Sigmoid colon (tissue), 7 donors: ENCODE data around the gene MCEE. TPM values are rescaled to one million over a fixed set of nuclear protein-coding genes. Genes with fewer than 3 reads are reported as not detected.

Experiments used
- DNase-seq: peaks from one replicate; pipeline ENCODE4 v3.0.0-alpha.2; 2019
- H3K27ac ChIP-seq, 4 donors: fragments of 200-600 bp; sonication (generic); one replicate each; pipeline ENCODE4 v1.5.1; 2016 to 2019; ENCODE audit warnings: mild to moderate bottlenecking in 1 of 4
- H3K27me3 ChIP-seq, 3 donors: fragments of 200-600 bp; sonication (generic); one replicate each; pipeline ENCODE4 v1.5.1; 2019; ENCODE audit warnings: mild to moderate bottlenecking in 1 of 3
- H3K36me3 ChIP-seq, 4 donors: fragments of 200-600 bp; sonication (generic); one replicate each; pipeline ENCODE4 v1.5.1; 2016 to 2019
- H3K4me1 ChIP-seq, 4 donors: fragments of 200-600 bp; sonication (generic); one replicate each; pipeline ENCODE4 v1.5.1; 2017 to 2019
- H3K4me3 ChIP-seq, 4 donors: fragments of 200-600 bp; sonication (generic); one replicate each; pipeline ENCODE4 v1.5.1; 2017 to 2019; ENCODE audit warnings: mild to moderate bottlenecking in 2 of 4, moderate library complexity in 1 of 4
- H3K9me3 ChIP-seq, 4 donors: fragments of 200-600 bp in 3 of 4; sonication (generic) in 3 of 4; one replicate each; pipeline versions ENCODE4 v1.5.1 to v1.6.1; 2013 to 2019
- EP300 ChIP-seq, 4 donors: sonication (generic); formaldehyde crosslinking; IDR thresholded peaks; one replicate each; pipeline ENCODE4 v1.6.1; 2017; ENCODE audit warnings: antibody characterized with exemption in 4 of 4
- POLR2A ChIP-seq, 2 donors: fragments of 450-650 bp; IDR thresholded peaks; one replicate each; pipeline ENCODE4 v1.6.1; 2016; ENCODE audit warnings: antibody characterized with exemption in 2 of 2, mild to moderate bottlenecking in 2 of 2, moderate library complexity in 2 of 2
- POLR2AphosphoS5 ChIP-seq, 4 donors: sonication (generic); formaldehyde crosslinking; IDR thresholded peaks; one replicate each; pipeline ENCODE4 v1.6.1; 2017; ENCODE audit warnings: antibody characterized with exemption in 4 of 4
- WGBS, 2 donors: extraction: QIAGEN DNeasy Blood & Tissue Kit; methylation state at CpG; one replicate each; pipeline ENCODE4 v1.1.7; 2013; 5-methylcytosine and 5-hydroxymethylcytosine counted together
- intact Hi-C: fragments of 100-400 bp; cut with DNase I; formaldehyde crosslinking; loops from one replicate; pipeline ENCODE4 v1.15.1; 2023
- polyA plus RNA-seq, 3 donors: library from polyadenylated mRNA; stranded (reverse); fragments of 200-250 nt; gene quantifications; one replicate each; pipeline ENCODE4 v1.2.3, GENCODE V29; 2013
- total RNA-seq, 4 donors: library from RNA; depleted of rRNA; stranded (reverse); fragments of >200 nt; gene quantifications; one replicate each; pipeline ENCODE4 v1.1.0, GENCODE V29; 2016
- TF ChIP-seq, protein P1 (sequence below), 4 experiments: fragments of 450-650 bp in 3 of 4; fragments of 200-600 bp in 1 of 4; IDR thresholded peaks; one replicate each; pipeline ENCODE4 v1.5.1; 2016 to 2019; ENCODE audit warnings: antibody characterized with exemption in 4 of 4, mild to moderate bottlenecking in 3 of 4, moderate library complexity in 2 of 4
- donor health status: healthy with polysubstance abuse.
- donor health status: Bipolar disorder and iron deficiency.
- donor health status: healthy.

The MCEE gene
- total and polyA plus RNA-seq, 7 donors: 8.1 to 46.2 (median 18.8) TPM

DNA sequence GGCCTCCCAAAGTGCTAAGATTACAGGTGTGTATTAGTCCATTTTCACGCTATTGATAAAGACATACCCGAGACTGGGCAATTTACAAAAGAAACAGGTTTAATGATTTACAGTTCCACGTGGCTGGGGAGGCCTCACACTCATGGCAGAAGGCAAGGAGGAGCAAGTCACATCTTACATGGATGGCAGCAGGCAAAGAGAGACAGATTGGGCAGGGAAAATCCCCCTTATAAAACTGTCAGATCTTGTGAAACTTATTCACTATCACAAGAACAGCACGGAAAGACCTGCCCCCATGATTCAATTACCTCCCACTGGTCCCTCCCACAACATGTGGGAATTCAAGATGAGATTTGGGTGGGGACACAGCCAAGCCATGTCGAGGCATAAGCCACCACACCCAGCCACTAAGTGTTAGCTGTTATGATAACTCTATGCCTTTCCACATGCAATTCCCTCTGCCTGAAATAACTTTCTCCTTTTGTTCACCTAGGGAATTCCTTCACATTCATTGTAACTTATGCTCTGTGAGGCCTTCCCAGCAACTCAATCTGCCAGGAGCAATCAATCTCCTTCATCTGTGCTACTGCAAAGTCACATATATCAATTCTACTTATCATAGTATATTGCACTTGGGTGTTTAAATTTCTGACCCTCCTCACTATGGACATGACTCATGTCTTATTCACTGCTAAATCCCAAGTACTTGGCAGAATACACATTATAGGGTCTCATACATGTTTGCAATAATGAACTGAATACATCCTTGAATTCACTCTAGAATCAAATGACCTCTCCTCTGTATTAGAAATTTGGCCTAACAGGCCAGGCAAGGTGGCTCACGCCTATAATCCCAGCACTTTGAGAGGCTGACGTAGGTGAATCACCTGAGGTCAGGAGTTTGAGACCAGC is 7.4 kb downstream of the MCEE start:
- intact Hi-C loops: no loop called here

DNA sequence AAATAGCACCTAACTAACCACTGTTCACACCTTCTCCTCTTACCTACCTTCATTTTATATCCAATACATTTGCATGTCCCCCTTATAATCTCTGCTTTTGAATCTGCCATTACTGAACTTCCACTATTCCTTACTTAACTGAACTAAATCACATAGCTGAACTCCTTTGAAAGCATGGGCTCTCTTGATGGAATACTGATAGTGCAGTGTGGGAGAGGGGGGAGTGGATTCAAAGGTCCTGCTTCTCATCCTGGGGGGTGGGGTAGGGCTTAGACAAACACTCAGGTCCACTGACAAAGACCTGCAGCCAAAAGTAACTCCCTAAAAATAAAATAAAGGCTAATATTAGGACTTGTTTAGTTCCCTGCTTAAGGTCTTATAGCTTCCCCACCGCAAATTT is 8.6 kb downstream of the MCEE start:
- H3K4me1 ChIP-seq: no peaks in the 10 kb centered on the region
- H3K9me3 ChIP-seq: no peaks in the 10 kb centered on the region
- no peak overlapping the region for H3K27ac ChIP-seq
- TF ChIP-seq POLR2AphosphoS5 (IDR thresholded peaks at IDR 0.05): no peak
- TF ChIP-seq EP300 (IDR thresholded peaks at IDR 0.05): no peak
- TF ChIP-seq, protein P1, sequence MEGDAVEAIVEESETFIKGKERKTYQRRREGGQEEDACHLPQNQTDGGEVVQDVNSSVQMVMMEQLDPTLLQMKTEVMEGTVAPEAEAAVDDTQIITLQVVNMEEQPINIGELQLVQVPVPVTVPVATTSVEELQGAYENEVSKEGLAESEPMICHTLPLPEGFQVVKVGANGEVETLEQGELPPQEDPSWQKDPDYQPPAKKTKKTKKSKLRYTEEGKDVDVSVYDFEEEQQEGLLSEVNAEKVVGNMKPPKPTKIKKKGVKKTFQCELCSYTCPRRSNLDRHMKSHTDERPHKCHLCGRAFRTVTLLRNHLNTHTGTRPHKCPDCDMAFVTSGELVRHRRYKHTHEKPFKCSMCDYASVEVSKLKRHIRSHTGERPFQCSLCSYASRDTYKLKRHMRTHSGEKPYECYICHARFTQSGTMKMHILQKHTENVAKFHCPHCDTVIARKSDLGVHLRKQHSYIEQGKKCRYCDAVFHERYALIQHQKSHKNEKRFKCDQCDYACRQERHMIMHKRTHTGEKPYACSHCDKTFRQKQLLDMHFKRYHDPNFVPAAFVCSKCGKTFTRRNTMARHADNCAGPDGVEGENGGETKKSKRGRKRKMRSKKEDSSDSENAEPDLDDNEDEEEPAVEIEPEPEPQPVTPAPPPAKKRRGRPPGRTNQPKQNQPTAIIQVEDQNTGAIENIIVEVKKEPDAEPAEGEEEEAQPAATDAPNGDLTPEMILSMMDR (IDR thresholded peaks at IDR 0.05): no peak
- no peak for TF ChIP-seq POLR2A (IDR thresholded peaks at IDR 0.05)
- 98 to 100% methylated on average over 1 of the region's 1 CpG for WGBS, 2 donors
- peaks cover 0 to 51% (median 12%) of the 10 kb centered on the region in 4 donors for H3K36me3 ChIP-seq
- H3K4me3 ChIP-seq: no peak overlapping the region
- intact Hi-C loops: no loop called here
- no peak for DNase-seq
- H3K27me3 ChIP-seq: no peaks in the 10 kb centered on the region

More for the DNA sequence above, 7.4 kb downstream of the MCEE start:
- Histone ChIP-seq H3K27me3 (no peaks in the 10 kb centered on the region), H3K4me1 (peaks cover 0 to 6% (median 0%) of the 10 kb centered on the region in 4 donors), H3K36me3 (peaks cover 0 to 47% (median 12%) of the 10 kb centered on the region in 4 donors), H3K27ac (no peak overlapping the region), H3K9me3 (no peaks in the 10 kb centered on the region), H3K4me3 (no peak overlapping the region)
- no peak for TF ChIP-seq POLR2AphosphoS5 (IDR thresholded peaks at IDR 0.05)
- TF ChIP-seq, protein P1 (IDR thresholded peaks at IDR 0.05): no peak
- TF ChIP-seq EP300 (IDR thresholded peaks at IDR 0.05): no peak
- no peak for TF ChIP-seq POLR2A (IDR thresholded peaks at IDR 0.05)
- WGBS, 2 donors: 78 to 92% methylated on average over 7 of the region's 7 CpGs
- no peak for DNase-seq

DNA sequence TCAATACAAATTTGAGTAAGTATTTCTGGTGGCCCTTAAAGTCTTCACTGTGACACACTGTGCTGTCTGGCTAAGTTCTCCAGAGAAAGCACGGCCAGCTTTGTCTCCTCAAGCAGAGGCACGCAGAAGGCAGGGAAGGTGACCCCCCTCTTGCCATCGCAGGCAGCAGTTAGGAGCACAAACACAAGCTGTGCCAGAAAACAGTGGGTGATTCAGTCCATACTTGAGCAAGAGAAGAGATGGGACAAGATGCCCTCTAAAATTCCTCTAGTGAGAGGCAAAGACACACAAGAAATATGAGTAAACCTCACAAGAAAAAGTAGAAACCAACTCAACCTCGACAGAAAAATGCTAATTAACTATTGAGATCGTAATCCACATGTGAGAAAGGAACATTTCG is 9.8 kb downstream of the MCEE start:
- DNase-seq: no peak
- no peak for TF ChIP-seq POLR2AphosphoS5 (IDR thresholded peaks at IDR 0.05)
- TF ChIP-seq POLR2A (IDR thresholded peaks at IDR 0.05): no peak
- H3K4me1 ChIP-seq: no peaks in the 10 kb centered on the region
- H3K4me3 ChIP-seq: no peak overlapping the region
- H3K9me3 ChIP-seq: no peaks in the 10 kb centered on the region
- no peak overlapping the region for H3K27ac ChIP-seq
- intact Hi-C loops: no loop called here
- peaks cover 0 to 62% (median 15%) of the 10 kb centered on the region in 4 donors for H3K36me3 ChIP-seq
- H3K27me3 ChIP-seq: no peaks in the 10 kb centered on the region
- 82 to 90% methylated on average over 6 of the region's 6 CpGs for WGBS, 2 donors

DNA sequence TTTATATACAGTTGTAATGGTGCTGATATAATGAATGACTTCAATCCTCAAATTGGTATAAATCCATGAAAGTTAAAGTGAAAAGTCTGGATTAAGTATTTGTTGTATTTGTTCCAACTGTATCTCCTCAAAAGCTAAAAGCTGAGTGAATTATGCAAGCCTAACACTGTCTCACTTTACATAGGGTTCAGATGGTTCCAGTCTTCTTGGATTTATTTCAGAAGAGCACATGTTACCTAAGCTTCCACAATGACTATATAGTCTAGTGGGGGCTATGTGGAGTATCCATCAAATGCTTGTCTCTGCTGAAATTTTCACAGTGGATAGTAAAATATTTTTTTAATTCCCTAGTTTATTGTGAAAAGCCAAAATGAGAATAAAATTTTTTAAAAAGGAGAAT is 13.0 kb downstream of the MCEE start:
- H3K36me3 ChIP-seq: peaks cover 0 to 73% (median 19%) of the 10 kb centered on the region in 4 donors
- no peak for DNase-seq
- intact Hi-C loops: no loop called here
- H3K27ac ChIP-seq: no peak overlapping the region
- H3K4me1 ChIP-seq: no peaks in the 10 kb centered on the region
- TF ChIP-seq, protein P1 (IDR thresholded peaks at IDR 0.05): no peak
- TF ChIP-seq EP300 (IDR thresholded peaks at IDR 0.05) (no peak), POLR2AphosphoS5 (IDR thresholded peaks at IDR 0.05) (no peak), POLR2A (IDR thresholded peaks at IDR 0.05) (no peak)
- H3K4me3 ChIP-seq: no peak overlapping the region
- H3K9me3 ChIP-seq: no peaks in the 10 kb centered on the region
- H3K27me3 ChIP-seq: no peaks in the 10 kb centered on the region

DNA sequence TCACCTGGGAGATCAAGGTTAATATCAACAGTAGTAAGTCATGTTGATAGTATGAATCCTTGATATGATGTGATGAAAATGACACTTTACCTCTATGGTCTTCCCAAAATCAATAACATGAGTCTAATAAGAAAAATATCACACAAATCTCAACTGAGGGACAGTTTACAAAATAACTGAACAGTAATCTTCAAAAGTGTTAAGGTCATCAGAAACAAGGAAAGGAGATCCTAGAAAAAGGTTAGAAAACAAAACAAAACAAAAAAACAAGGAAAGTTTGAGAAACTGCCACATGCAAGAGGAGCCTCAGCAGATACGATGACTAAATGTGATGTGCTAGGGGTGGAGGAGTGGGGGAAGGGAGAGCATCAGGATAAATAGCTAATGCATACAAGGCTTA is 16.2 kb downstream of the MCEE start:
- no peaks in the 10 kb centered on the region for H3K4me1 ChIP-seq

More for the DNA sequence above, 16.2 kb downstream of the MCEE start:
- H3K9me3 ChIP-seq: no peaks in the 10 kb centered on the region
- H3K36me3 ChIP-seq: peaks cover 0 to 75% (median 14%) of the 10 kb centered on the region in 4 donors
- TF ChIP-seq POLR2A (IDR thresholded peaks at IDR 0.05): no peak
- no peak for TF ChIP-seq EP300 (IDR thresholded peaks at IDR 0.05)
- no peak for TF ChIP-seq POLR2AphosphoS5 (IDR thresholded peaks at IDR 0.05)
- TF ChIP-seq, protein P1 (IDR thresholded peaks at IDR 0.05): no peak
- WGBS, 2 donors: 93 to 94% methylated on average over 1 of the region's 1 CpG
- intact Hi-C loops: no loop called here
- no peak overlapping the region for H3K4me3 ChIP-seq
- no peaks in the 10 kb centered on the region for H3K27me3 ChIP-seq
- no peak overlapping the region for H3K27ac ChIP-seq
- no peak for DNase-seq
